Activated gamma-delta T cell (primary cell): Measurements from ENCODE around the gene NRG3.

Experiments used
- DNase-seq: peaks from one replicate; lab custom pipeline; 2025; lab: John Stamatoyannopoulos, UW

Gene NRG3

DNA sequence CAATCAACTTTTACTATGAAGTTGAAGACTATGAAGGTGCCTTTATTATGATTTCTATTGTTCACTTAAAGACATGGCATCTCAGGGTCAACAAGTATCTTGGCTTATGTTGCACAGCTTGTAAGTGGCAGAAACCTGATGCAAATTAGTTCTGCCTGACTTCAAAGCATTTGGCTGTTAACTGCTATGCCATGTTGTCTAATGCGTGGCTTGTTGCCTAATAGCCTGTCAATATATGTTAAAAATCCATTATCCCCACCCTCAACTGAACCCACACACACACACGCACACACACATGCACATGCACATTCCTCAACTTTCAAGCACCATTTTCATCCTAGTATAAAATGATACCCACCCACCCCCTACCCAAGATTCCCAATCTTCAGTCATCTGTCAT is 217.1 kb downstream of the NRG3 start:
- DNase-seq = no peak

- no peak for DNase-seq
Measured at GRCh38 chr10:82124713-82125112, 249.7 kb downstream of the NRG3 start.

DNA sequence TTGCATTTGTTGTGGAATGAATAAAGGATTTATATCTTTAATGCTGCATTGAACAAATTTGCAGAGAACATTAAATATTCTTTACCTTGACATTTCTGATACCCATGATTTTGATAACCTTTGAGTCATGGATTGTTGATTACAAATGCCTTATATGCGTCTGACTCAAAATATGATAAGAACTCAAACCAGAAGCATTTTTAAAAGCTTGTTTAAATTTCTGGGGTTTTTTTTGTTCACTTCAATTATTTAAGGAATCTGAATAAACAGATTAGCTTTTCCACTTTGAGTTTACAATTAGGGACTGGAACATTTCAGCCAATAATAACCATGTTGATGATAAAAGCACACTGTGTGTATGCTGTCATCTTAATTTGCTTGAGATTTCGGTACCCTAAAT is 253.5 kb downstream of the NRG3 start:
- no peak for DNase-seq

GRCh38 chr10:82136103-82136502 is 261.1 kb downstream of the NRG3 start:
- DNase-seq = no peak

DNA sequence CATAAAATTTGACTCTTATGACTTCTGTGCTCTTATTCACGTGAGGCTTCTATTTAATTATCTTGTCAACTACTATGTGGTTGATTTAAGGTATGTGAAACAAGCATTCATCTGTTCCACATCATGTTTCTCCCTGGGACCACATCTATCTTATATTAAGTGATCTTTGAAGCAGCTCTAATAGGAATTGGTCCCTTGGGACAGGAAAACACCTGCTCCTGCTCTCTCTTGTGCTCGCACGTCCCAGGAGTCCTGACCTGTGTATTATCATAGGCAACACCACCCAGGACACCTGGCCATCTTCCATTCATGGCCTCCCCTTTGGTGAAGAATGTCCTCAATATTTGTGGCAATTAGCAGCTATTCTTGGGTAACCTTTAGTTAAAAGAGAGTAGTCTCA is 269.2 kb downstream of the NRG3 start:
- no peak for DNase-seq

DNA sequence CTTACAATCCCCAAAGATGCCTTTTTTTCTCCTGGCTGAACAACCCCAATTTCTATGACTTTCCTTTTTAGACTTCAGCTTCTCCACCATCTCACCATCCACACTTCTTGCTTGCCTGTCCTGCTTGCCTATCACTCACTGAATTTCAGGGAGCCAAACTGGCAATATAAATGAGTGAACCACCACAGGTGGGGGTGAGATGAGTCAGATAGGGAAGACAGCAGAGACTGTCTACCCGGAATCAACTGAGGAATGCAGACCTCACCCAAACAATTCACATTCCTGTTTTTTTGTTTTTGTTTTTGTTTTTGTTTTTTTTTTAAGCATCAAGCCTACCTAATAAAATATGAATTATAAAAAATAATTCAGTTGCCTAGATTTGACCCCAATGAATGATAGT is 273.8 kb downstream of the NRG3 start:
- no peak for DNase-seq

DNA sequence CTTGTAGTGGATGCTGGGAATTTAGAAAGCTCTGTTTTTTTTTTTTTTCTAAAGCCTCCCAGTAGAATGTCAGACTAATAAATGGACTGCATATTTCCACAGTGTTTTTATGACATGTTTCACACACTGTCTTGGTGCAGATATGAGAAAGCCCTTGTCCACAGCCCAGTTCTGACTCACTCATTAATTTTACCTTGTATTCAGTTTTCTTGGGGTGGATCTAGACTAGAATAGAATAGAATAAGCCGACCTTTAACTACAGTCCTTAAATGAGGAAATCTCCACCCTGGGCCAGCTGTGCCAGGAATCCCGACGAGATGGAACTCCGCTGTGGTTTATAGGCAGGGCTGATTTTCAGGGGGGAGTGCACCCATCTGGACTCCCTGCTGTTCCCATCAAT is 274.7 kb downstream of the NRG3 start:
- no peak for DNase-seq

- DNase-seq = no peak
Measured at GRCh38 chr10:82150123-82150900, 275.3 kb downstream of the NRG3 start.

- no peak for DNase-seq
Measured at GRCh38 chr10:82160307-82160706, 285.3 kb downstream of the NRG3 start.

- no peak for DNase-seq
Measured at GRCh38 chr10:82161264-82161663, 286.3 kb downstream of the NRG3 start.

- DNase-seq = no peak
Measured at GRCh38 chr10:82162549-82163195, 287.7 kb downstream of the NRG3 start.

DNA sequence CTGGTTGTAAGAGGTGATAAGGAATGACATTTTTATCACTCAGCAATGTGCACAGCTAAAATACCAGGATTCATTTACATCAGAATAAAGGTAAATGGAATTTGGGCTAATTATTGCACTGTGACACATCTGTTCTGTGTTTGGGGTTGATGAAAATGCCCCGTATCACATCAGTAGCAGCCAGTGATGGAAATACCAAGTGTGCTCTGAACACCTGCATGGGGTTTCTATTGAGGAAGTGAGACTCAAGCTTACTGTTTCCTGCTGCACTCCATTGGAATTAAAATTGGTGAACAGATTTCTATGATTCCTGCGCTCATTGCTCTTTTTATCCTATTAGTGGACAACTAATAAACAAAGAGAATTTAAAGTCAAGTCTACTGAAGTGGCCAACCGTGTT is 296.9 kb downstream of the NRG3 start:
- no peak for DNase-seq

- no peak for DNase-seq
Measured at GRCh38 chr10:82176587-82176986, 301.6 kb downstream of the NRG3 start.

GRCh38 chr10:82190432-82191260 is 315.7 kb downstream of the NRG3 start:
- no peak for DNase-seq

DNA sequence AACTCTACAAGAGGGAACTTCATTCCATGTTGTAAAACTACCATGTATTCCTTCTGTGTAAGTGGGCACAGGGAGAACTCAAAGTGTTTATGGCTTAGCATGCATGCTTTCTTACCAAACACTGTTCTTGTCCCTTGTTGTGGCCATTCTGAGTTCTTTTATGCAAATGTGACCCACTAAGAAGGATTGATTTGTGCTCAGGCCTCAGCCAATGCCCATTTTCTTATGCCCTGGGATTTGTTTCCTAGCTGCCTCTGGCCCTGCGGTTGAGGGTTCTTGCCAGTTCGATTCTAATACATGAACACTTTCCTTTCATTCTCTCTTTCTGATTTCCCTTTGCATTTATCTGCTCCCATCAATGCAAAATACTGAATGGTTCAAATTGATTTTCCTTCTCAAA is 316.7 kb downstream of the NRG3 start:
- no peak for DNase-seq

DNA sequence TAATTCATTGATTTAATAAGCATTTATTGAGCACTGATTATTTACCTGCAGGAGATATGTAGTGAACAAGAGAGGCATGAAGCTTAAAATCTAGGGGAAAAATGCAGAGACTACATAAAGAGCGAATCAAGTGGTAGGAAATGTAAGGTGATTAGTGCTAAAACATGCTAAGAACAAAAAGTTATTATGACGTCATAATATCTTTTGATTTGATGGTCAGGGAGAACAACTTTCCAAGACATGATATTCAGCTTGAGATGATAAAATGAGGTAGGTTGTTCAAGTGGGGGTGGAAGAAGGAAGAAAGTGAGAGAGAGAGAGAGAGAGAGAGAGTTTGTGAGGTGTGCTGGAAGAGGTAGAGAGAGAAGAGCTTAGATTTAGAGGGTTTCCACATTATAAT is 317.7 kb downstream of the NRG3 start:
- DNase-seq = no peak

DNA sequence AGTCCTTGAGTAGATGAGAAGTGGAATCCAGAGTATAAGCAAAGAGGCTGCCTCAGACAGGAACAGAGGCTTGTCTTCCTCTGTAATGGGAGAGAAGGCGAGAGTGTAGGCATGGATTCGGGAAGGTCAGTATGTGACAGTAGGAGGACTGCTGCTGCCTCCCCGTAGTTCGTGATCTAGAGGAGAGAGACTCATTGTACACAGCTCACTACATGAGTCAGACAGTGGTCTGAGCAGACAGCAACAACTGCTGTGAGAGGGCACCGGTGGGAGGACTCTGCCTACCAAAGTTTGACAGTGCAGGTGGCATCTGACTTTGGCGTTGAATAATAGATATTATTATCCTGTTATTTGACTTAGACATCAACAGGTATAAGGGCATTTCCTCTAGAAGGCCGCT is 319.4 kb downstream of the NRG3 start:
- no peak for DNase-seq

GRCh38 chr10:82206831-82207230 is 331.8 kb downstream of the NRG3 start:
- DNase-seq = no peak

- no peak for DNase-seq
Measured at GRCh38 chr10:82208726-82209125, 333.7 kb downstream of the NRG3 start.

GRCh38 chr10:82210331-82210730 is 335.3 kb downstream of the NRG3 start:
- no peak for DNase-seq

GRCh38 chr10:82211346-82211745 is 336.4 kb downstream of the NRG3 start:
- DNase-seq = no peak

DNA sequence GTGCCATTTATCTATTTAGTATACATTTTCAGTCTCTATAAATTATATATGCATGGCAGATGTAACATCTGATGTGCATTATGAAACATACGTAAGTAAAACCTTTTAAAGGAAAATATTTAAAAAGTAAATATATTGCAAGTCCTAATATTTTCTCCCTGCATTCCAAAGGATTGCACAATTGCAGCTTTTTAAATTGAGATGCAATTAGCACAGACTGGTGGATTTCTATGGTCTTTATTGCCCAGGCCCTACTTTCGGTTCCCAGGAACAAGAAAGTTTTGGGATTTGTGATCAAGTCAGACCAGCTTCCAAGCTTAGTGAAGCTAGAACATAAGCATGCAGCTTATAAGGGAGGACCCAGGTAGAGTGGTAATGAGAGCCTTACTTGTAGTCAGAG is 337.8 kb downstream of the NRG3 start:
- no peak for DNase-seq

- no peak for DNase-seq
Measured at GRCh38 chr10:82213784-82214183, 338.8 kb downstream of the NRG3 start.
